IPS-NIHi7 (cell line): ENCODE data around the gene MRPL36.

Source experiments
- DNase-seq: peaks from one replicate; pipeline ENCODE4 v3.0.0; 2012; ENCODE audit warnings: mixed read lengths; ENCODE audit errors: extremely low spot score

Gene MRPL36

GRCh38 chr5:1749346-1750124 is 50.1 kb downstream of the MRPL36 start:
- DNase-seq = no peak

GRCh38 chr5:1748845-1749244 is 50.8 kb downstream of the MRPL36 start:
- DNase-seq = no peak
